ENCODE measurements around the gene NGLY1.

Gene NGLY1

GRCh38 chr3:25727316-25727715 lies 55.9 kb downstream of the NGLY1 start:
- Histone ChIP-seq H3F3A (ENCODE audit: insufficient read depth, low read length) (no peaks in the 10 kb centered on the region), H3K4me3 (ENCODE audit: low read depth, low read length, poor library complexity, severe bottlenecking) (no peak overlapping the region), H3K36me3 (ENCODE audit: insufficient read depth, low read length) (peaks cover 79% of the 10 kb centered on the region)

GRCh38 chr3:25725810-25726209 lies 57.4 kb downstream of the NGLY1 start:
- Histone ChIP-seq H3K9me3 (ENCODE audit: low read length) (no peaks in the 10 kb centered on the region), H3K27ac (ENCODE audit: low read depth, low read length, poor library complexity, severe bottlenecking) (no peak overlapping the region), H3K9me2 (ENCODE audit: low read depth, low read length) (no peaks in the 10 kb centered on the region), H3K79me2 (ENCODE audit: insufficient read depth, low read length) (no peaks in the 10 kb centered on the region), H3K9ac (ENCODE audit: low read length) (no peak overlapping the region), H3K27me3 (ENCODE audit: insufficient read depth, low read length) (no peaks in the 10 kb centered on the region), H3K36me3 (ENCODE audit: insufficient read depth, low read length) (peaks cover 64% of the 10 kb centered on the region), H3K4me3 (ENCODE audit: low read depth, low read length, poor library complexity, severe bottlenecking) (no peak overlapping the region), H3K4me1 (ENCODE audit: insufficient read depth, low read length, severe bottlenecking) (no peaks in the 10 kb centered on the region), H4K20me1 (ENCODE audit: insufficient read depth, low read length) (no peaks in the 10 kb centered on the region), H3K4me2 (ENCODE audit: low read length) (no peak overlapping the region), H2AFZ (ENCODE audit: low read length) (no peak overlapping the region), H3F3A (ENCODE audit: insufficient read depth, low read length) (no peaks in the 10 kb centered on the region)
- TF ChIP-seq CTCF (IDR thresholded peaks at IDR 0.05; ENCODE audit: low read length) = no peak
- no peak for TF ChIP-seq EZH2 (IDR thresholded peaks at IDR 0.05; ENCODE audit: borderline replicate concordance, low read length)

More at GRCh38 chr3:25727316-25727715, 55.9 kb downstream of the NGLY1 start:
- no peaks in the 10 kb centered on the region for H3K4me1 ChIP-seq (ENCODE audit: insufficient read depth, low read length, severe bottlenecking)
- H2AFZ ChIP-seq (ENCODE audit: low read length) = no peak overlapping the region
- no peaks in the 10 kb centered on the region for H3K27me3 ChIP-seq (ENCODE audit: insufficient read depth, low read length)
- no peaks in the 10 kb centered on the region for H3K9me2 ChIP-seq (ENCODE audit: low read depth, low read length)
- H3K9me3 ChIP-seq (ENCODE audit: low read length) = no peaks in the 10 kb centered on the region
- TF ChIP-seq EZH2 (IDR thresholded peaks at IDR 0.05; ENCODE audit: borderline replicate concordance, low read length) = no peak
- no peak for TF ChIP-seq CTCF (IDR thresholded peaks at IDR 0.05; ENCODE audit: low read length)
- no peak overlapping the region for H3K9ac ChIP-seq (ENCODE audit: low read length)
- no peaks in the 10 kb centered on the region for H4K20me1 ChIP-seq (ENCODE audit: insufficient read depth, low read length)
- no peak overlapping the region for H3K27ac ChIP-seq (ENCODE audit: low read depth, low read length, poor library complexity, severe bottlenecking)
- H3K4me2 ChIP-seq (ENCODE audit: low read length) = no peak overlapping the region
- H3K79me2 ChIP-seq (ENCODE audit: insufficient read depth, low read length) = no peaks in the 10 kb centered on the region

GRCh38 chr3:25724948-25725645 lies 58.1 kb downstream of the NGLY1 start:
- Histone ChIP-seq H3K36me3 (ENCODE audit: insufficient read depth, low read length) (peaks cover 58% of the 10 kb centered on the region), H3F3A (ENCODE audit: insufficient read depth, low read length) (no peaks in the 10 kb centered on the region), H3K4me3 (ENCODE audit: low read depth, low read length, poor library complexity, severe bottlenecking) (no peak overlapping the region), H3K79me2 (ENCODE audit: insufficient read depth, low read length) (no peaks in the 10 kb centered on the region), H3K27ac (ENCODE audit: low read depth, low read length, poor library complexity, severe bottlenecking) (no peak overlapping the region), H2AFZ (ENCODE audit: low read length) (no peak overlapping the region), H4K20me1 (ENCODE audit: insufficient read depth, low read length) (no peaks in the 10 kb centered on the region), H3K9me2 (ENCODE audit: low read depth, low read length) (no peaks in the 10 kb centered on the region), H3K9ac (ENCODE audit: low read length) (no peak overlapping the region), H3K4me1 (ENCODE audit: insufficient read depth, low read length, severe bottlenecking) (no peaks in the 10 kb centered on the region), H3K27me3 (ENCODE audit: insufficient read depth, low read length) (no peaks in the 10 kb centered on the region), H3K4me2 (ENCODE audit: low read length) (no peak overlapping the region), H3K9me3 (ENCODE audit: low read length) (no peaks in the 10 kb centered on the region)
- TF ChIP-seq CTCF (IDR thresholded peaks at IDR 0.05; ENCODE audit: low read length) (no peak), EZH2 (IDR thresholded peaks at IDR 0.05; ENCODE audit: borderline replicate concordance, low read length) (no peak)
